Astrocyte (in vitro differentiated cells and primary cell): ENCODE results near the gene MRPS18A. TPM values are rescaled to one million over a fixed set of nuclear protein-coding genes. Genes with fewer than 3 reads are reported as not detected.

Source experiments
- DNase-seq: peaks from one replicate; pipeline ENCODE4 v3.0.0-alpha.2; 2010; ENCODE audit warnings: low read depth
- FAIRE-seq: peaks from 2 replicates; lab custom pipeline; 2011; peaks lifted over from hg19 to GRCh38; lab: Jason Lieb, UNC
- H2AFZ ChIP-seq: 2 replicates; pipeline ENCODE4 v1.6.0; 2012; ENCODE audit warnings: low read depth, low read length, inconsistent platforms
- H3K27ac ChIP-seq: 2 replicates; pipeline ENCODE4 v1.5.1; 2011; ENCODE audit warnings: low read depth, low read length, inconsistent platforms
- H3K27me3 ChIP-seq: 2 replicates; pipeline ENCODE4 v1.6.0; 2011; ENCODE audit warnings: low read length, inconsistent platforms; ENCODE audit not compliant: insufficient read depth
- H3K36me3 ChIP-seq: 2 replicates; pipeline ENCODE4 v1.5.1; 2011; ENCODE audit warnings: low read length, inconsistent platforms; ENCODE audit not compliant: insufficient read depth
- H3K4me1 ChIP-seq: 2 replicates; pipeline ENCODE4 v1.5.1; 2011; ENCODE audit warnings: low read length, inconsistent platforms; ENCODE audit not compliant: insufficient read depth
- H3K4me2 ChIP-seq: 2 replicates; pipeline ENCODE4 v1.6.0; 2012; ENCODE audit warnings: low read length, inconsistent platforms
- H3K4me3 ChIP-seq: 2 replicates; pipeline ENCODE4 v1.5.1; 2011; ENCODE audit warnings: low read depth, mild to moderate bottlenecking, low read length, inconsistent platforms; ENCODE audit not compliant: insufficient read depth
- H3K79me2 ChIP-seq: 2 replicates; pipeline ENCODE4 v1.6.0; 2012; ENCODE audit warnings: mild to moderate bottlenecking, low read length, inconsistent platforms; ENCODE audit not compliant: insufficient read depth
- H3K9ac ChIP-seq: 2 replicates; pipeline ENCODE4 v1.6.0; 2012; ENCODE audit warnings: mild to moderate bottlenecking, low read length, inconsistent platforms
- H3K9me3 ChIP-seq: 2 replicates; pipeline ENCODE4 v1.5.1; 2012; ENCODE audit warnings: low read depth, mild to moderate bottlenecking, low read length, inconsistent platforms; ENCODE audit not compliant: insufficient read depth
- H4K20me1 ChIP-seq: 2 replicates; pipeline ENCODE4 v1.6.0; 2012; ENCODE audit warnings: low read length, inconsistent platforms; ENCODE audit not compliant: insufficient read depth
- H3K27ac Mint-ChIP-seq: one replicate; pipeline ENCODE4 v1.8.0; 2021; ENCODE audit warnings: mild to moderate bottlenecking, mixed read lengths; ENCODE audit not compliant: unreplicated experiment
- H3K27me3 Mint-ChIP-seq: one replicate; pipeline ENCODE4 v1.8.0; 2021; ENCODE audit warnings: low read depth, mixed read lengths; ENCODE audit not compliant: unreplicated experiment
- H3K36me3 Mint-ChIP-seq: one replicate; pipeline ENCODE4 v1.8.0; 2021; ENCODE audit warnings: low read depth, mixed read lengths; ENCODE audit not compliant: unreplicated experiment
- H3K4me1 Mint-ChIP-seq: one replicate; pipeline ENCODE4 v1.8.0; 2021; ENCODE audit warnings: low read depth, mixed read lengths; ENCODE audit not compliant: unreplicated experiment
- H3K4me3 Mint-ChIP-seq: one replicate; pipeline ENCODE4 v1.8.0; 2021; ENCODE audit warnings: mild to moderate bottlenecking, moderate library complexity, mixed read lengths; ENCODE audit not compliant: unreplicated experiment
- H3K9me3 Mint-ChIP-seq: one replicate; pipeline ENCODE4 v1.8.0; 2021; ENCODE audit warnings: mild to moderate bottlenecking, mixed read lengths; ENCODE audit not compliant: unreplicated experiment
- EZH2 ChIP-seq: IDR thresholded peaks from 2 replicates; pipeline ENCODE4 v1.6.1; 2012; ENCODE audit warnings: mild to moderate bottlenecking, low read length, inconsistent platforms; ENCODE audit not compliant: insufficient read depth
- total RNA-seq: library from RNA; stranded (reverse); gene quantifications from 2 replicates; pipeline ENCODE4 v1.2.1, GENCODE V29; 2021
- TF ChIP-seq, protein P1 (sequence below): IDR thresholded peaks from 2 replicates; pipeline ENCODE4 v1.5.1; 2011; ENCODE audit warnings: low read depth, mild to moderate bottlenecking, inconsistent platforms, low read length, moderate library complexity; ENCODE audit not compliant: insufficient read depth

MRPS18A gene
- total RNA-seq, 1 donor from 2014 or later, result 33.5 TPM

DNA sequence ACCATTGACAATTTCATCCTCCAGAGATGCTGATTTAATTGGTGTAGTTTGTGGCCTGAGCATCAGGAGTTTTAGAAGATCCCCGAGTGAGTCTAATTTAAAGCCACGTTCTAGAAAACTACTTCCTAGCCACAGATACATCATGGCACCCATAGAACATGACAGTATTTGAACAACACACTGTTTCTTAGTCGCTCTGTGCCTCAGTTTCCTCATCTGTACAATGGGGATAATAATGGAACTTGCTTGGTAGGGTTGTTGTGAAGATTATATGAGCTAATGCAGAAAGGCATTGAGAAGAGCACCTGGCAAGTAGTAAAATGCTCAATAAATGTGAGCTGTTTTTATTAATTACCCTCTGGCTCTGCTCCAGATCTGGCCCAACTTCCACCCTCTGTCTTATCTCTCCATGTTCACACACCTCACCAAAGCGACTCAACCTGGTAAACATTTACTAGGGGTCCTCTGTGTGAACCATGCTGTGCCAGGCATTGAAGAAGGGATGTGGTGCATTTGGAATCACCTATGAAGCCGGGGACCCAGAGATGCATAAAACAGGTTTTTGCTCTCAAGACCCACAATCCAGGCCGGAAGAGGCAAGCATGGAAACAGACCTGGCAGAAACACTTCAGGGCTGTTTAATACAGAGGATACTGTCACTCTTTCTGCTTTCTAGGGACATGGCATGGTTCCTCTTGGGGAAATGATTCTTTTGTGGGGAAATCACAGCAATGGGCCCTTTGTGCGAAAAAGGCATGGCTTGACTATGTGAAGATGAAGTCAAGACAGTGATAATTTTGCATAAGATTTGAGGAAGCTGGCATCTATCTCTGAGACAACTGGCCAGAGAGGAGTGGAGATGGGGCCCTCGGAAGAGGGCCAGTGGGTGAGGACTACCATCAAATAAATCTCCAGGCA lies 16.2 kb upstream of the MRPS18A start:
- FAIRE-seq, result no peak
- Mint-ChIP-seq H3K27me3 (peaks cover 8% of the 10 kb centered on the region), H3K4me3 (no peak overlapping the region), H3K27ac (no peak overlapping the region), H3K36me3 (no peaks in the 10 kb centered on the region), H3K4me1 (peaks cover 19% of the 10 kb centered on the region), H3K9me3 (no peaks in the 10 kb centered on the region)
- no peak overlapping the region for H2AFZ ChIP-seq
- no peak for DNase-seq
- no peaks in the 10 kb centered on the region for H3K9me3 ChIP-seq
- H3K36me3 ChIP-seq, result no peaks in the 10 kb centered on the region
- no peak overlapping the region for H3K9ac ChIP-seq
- H3K27me3 ChIP-seq, result peaks cover 2% of the 10 kb centered on the region
- no peak overlapping the region for H3K4me2 ChIP-seq
- peaks cover 25% of the 10 kb centered on the region for H3K4me1 ChIP-seq
- H4K20me1 ChIP-seq, result no peaks in the 10 kb centered on the region
- no peak overlapping the region for H3K27ac ChIP-seq
- no peak overlapping the region for H3K4me3 ChIP-seq
- H3K79me2 ChIP-seq, result no peaks in the 10 kb centered on the region
- TF ChIP-seq, protein P1, sequence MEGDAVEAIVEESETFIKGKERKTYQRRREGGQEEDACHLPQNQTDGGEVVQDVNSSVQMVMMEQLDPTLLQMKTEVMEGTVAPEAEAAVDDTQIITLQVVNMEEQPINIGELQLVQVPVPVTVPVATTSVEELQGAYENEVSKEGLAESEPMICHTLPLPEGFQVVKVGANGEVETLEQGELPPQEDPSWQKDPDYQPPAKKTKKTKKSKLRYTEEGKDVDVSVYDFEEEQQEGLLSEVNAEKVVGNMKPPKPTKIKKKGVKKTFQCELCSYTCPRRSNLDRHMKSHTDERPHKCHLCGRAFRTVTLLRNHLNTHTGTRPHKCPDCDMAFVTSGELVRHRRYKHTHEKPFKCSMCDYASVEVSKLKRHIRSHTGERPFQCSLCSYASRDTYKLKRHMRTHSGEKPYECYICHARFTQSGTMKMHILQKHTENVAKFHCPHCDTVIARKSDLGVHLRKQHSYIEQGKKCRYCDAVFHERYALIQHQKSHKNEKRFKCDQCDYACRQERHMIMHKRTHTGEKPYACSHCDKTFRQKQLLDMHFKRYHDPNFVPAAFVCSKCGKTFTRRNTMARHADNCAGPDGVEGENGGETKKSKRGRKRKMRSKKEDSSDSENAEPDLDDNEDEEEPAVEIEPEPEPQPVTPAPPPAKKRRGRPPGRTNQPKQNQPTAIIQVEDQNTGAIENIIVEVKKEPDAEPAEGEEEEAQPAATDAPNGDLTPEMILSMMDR, result no peak
- TF ChIP-seq EZH2, result no peak

DNA sequence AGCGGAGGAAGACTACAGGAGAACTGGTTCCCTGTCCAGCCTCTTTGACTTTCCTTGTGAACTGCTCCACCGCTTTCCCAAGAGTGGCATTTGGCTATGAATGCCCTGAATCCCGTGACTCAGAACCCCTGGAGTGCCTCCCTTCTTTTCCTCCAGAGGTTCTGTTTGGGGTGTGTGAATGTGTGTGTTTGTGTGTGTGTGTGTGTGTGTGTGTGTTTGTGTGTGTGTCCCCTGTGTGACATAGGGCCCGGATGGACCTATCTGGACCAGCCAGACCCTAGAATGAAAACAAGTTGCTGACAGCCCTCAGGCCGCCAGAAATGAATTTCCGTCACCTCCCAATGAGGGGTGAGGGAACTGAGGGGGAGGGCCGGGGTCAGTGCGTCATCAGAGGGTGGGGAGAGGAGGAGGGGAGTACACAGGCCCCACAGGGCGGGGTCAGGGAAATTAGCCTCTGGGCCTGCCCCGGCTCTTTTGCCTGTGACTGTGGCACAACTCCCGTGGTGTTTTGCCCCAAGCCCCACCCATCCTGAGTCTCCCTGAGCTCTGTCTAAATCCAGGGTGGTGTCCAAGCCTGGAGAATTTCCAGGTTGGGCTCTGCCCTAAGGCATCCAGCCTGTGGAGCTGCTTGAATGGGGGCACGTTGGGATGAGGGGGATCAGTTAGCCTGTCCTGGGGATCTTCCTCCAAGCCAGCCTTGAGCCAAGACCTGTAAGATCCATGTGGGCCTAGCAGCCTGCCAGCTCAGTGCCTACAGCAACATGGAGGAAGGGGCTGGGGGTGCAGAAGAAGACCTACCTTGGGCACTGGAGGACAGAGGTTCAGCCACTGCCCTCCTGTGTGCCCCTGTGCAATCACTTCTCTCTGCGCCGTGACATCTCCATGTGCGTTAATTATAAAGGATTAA lies 15.2 kb upstream of the MRPS18A start:
- H3K4me1 ChIP-seq, result peaks cover 25% of the 10 kb centered on the region
- TF ChIP-seq, protein P1, result no peak
- TF ChIP-seq EZH2, result no peak
- no peaks in the 10 kb centered on the region for H4K20me1 ChIP-seq
- H3K9me3 ChIP-seq, result no peaks in the 10 kb centered on the region
- H3K27me3 ChIP-seq, result peaks cover 2% of the 10 kb centered on the region
- no peaks in the 10 kb centered on the region for H3K36me3 ChIP-seq
- peak overlapping the region; percentile 40 for H3K9ac ChIP-seq
- Mint-ChIP-seq H3K9me3 (no peaks in the 10 kb centered on the region), H3K4me1 (peaks cover 23% of the 10 kb centered on the region), H3K27me3 (peaks cover 8% of the 10 kb centered on the region), H3K4me3 (no peak overlapping the region), H3K36me3 (no peaks in the 10 kb centered on the region), H3K27ac (peak overlapping the region; percentile 75)
- DNase-seq (peak; percentile 71), FAIRE-seq (no peak)
- no peaks in the 10 kb centered on the region for H3K79me2 ChIP-seq
- H3K4me2 ChIP-seq, result peak overlapping the region; percentile 72
- H3K4me3 ChIP-seq, result no peak overlapping the region
- H3K27ac ChIP-seq, result peak overlapping the region; percentile 22
- H2AFZ ChIP-seq, result peak overlapping the region; percentile 51
